DND-41 (cell line): Measurements from ENCODE around the gene KAZN.

Source experiments
- ATAC-seq: fragments of 200-7000 bp; cut with Tn5 transposase; 3 replicates; pipeline ENCODE4 v1.9.1; 2021; ENCODE audit warnings: low read depth; ENCODE audit not compliant: insufficient read depth
- DNase-seq: peaks from one replicate; pipeline ENCODE4 v3.0.0-alpha.2; 2020
- H2AFZ ChIP-seq: 2 replicates; pipeline ENCODE4 v1.6.0; 2012; ENCODE audit warnings: low read depth, low read length
- H3K27ac ChIP-seq: 2 replicates; pipeline ENCODE4 v1.5.1; 2012; ENCODE audit warnings: low read length, inconsistent platforms
- H3K27me3 ChIP-seq: fragments of 200-600 bp; sonication (generic); 2 replicates; pipeline ENCODE4 v1.6.0; 2012; ENCODE audit warnings: low read length, mild to moderate bottlenecking, inconsistent platforms; ENCODE audit not compliant: insufficient read depth, poor library complexity
- H3K36me3 ChIP-seq: 2 replicates; pipeline ENCODE4 v1.5.1; 2012; ENCODE audit warnings: low read length, inconsistent platforms; ENCODE audit not compliant: insufficient read depth
- H3K4me1 ChIP-seq: 2 replicates; pipeline ENCODE4 v1.5.1; 2012; ENCODE audit warnings: mild to moderate bottlenecking, low read length; ENCODE audit not compliant: insufficient read depth
- H3K4me2 ChIP-seq: 2 replicates; pipeline ENCODE4 v1.6.0; 2012; ENCODE audit warnings: mild to moderate bottlenecking, moderate library complexity, low read length, inconsistent platforms; ENCODE audit not compliant: insufficient read depth
- H3K4me3 ChIP-seq, 2 experiments: fragments of 200-600 bp in 1 of 2; shearing (Covaris generic) in 1 of 2; 2 replicates each; pipeline ENCODE4 v1.5.1; 2012 to 2016; ENCODE audit warnings: inconsistent platforms in 2 of 2, low read length in 2 of 2, mild to moderate bottlenecking in 2 of 2, low read depth in 1 of 2, moderate library complexity in 1 of 2
- H3K79me2 ChIP-seq: 2 replicates; pipeline ENCODE4 v1.6.0; 2012; ENCODE audit warnings: low read length, inconsistent platforms; ENCODE audit not compliant: insufficient read depth
- H3K9ac ChIP-seq: 2 replicates; pipeline ENCODE4 v1.6.0; 2012; ENCODE audit warnings: low read depth, mild to moderate bottlenecking, inconsistent platforms, low read length, moderate library complexity
- H3K9me3 ChIP-seq: 2 replicates; pipeline ENCODE4 v1.5.1; 2012; ENCODE audit warnings: low read length, moderate library complexity, mild to moderate bottlenecking, inconsistent platforms; ENCODE audit not compliant: insufficient read depth, severe bottlenecking
- H4K20me1 ChIP-seq: 2 replicates; pipeline ENCODE4 v1.6.0; 2012; ENCODE audit warnings: low read length; ENCODE audit not compliant: insufficient read depth
- EZH2 ChIP-seq: IDR thresholded peaks from 3 replicates; pipeline ENCODE4 v1.6.1; 2012; ENCODE audit warnings: borderline replicate concordance, low read depth, mild to moderate bottlenecking, moderate library complexity, low read length, inconsistent platforms; ENCODE audit not compliant: severe bottlenecking
- TF ChIP-seq, protein P1 (sequence below): IDR thresholded peaks from 2 replicates; pipeline ENCODE4 v1.5.1; 2012; ENCODE audit warnings: borderline replicate concordance, low read length, moderate library complexity, mild to moderate bottlenecking; ENCODE audit not compliant: poor library complexity, severe bottlenecking; ENCODE audit errors: extremely low read depth

Gene KAZN

DNA sequence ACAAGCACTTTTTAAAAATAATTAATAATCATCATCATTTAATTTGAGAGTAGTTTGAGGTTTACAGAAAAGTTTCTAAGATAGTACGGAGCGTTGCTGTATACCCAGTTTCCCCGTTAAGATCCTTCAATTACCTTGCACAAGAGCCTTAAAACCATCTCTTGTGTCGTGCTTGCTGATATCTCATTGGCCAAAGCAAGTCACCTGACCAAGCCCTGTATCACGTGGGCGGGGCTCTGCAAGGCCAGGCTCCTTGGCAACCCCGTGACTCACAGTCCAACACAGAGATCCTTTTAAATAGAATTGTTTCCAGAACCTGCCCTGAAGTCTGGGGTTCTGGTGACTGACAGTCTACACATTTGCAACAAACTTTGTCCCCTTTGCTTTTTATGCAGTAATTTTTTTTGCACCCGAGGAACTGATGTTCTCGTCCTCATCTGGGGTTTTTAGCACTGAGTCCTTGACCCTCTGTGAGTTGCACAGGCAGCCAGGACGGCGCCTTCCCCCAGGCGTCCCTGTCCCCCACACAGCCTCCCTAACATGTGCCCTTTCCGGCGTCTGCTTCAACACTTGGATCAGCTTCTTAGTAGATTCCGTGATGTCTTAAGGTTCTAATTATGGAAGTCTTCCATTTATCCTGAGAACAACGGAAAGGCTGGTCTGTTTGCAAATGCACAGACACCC is 371.8 kb downstream of the KAZN start:
- peaks cover 27% of the 10 kb centered on the region for H3K36me3 ChIP-seq
- ATAC-seq (no peak), DNase-seq (peak; percentile 28)
- peaks cover 18% of the 10 kb centered on the region; the same call in 1 of the 2 replicates for H4K20me1 ChIP-seq
- no peak for TF ChIP-seq EZH2
- TF ChIP-seq, protein P1, sequence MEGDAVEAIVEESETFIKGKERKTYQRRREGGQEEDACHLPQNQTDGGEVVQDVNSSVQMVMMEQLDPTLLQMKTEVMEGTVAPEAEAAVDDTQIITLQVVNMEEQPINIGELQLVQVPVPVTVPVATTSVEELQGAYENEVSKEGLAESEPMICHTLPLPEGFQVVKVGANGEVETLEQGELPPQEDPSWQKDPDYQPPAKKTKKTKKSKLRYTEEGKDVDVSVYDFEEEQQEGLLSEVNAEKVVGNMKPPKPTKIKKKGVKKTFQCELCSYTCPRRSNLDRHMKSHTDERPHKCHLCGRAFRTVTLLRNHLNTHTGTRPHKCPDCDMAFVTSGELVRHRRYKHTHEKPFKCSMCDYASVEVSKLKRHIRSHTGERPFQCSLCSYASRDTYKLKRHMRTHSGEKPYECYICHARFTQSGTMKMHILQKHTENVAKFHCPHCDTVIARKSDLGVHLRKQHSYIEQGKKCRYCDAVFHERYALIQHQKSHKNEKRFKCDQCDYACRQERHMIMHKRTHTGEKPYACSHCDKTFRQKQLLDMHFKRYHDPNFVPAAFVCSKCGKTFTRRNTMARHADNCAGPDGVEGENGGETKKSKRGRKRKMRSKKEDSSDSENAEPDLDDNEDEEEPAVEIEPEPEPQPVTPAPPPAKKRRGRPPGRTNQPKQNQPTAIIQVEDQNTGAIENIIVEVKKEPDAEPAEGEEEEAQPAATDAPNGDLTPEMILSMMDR, result no peak
- H3K27me3 ChIP-seq, result no peaks in the 10 kb centered on the region
- H3K27ac ChIP-seq, result peak overlapping the region; percentile 32; the same call in 1 of the 2 replicates
- no peak overlapping the region for H3K9ac ChIP-seq
- H3K79me2 ChIP-seq, result peaks cover 19% of the 10 kb centered on the region
- H3K9me3 ChIP-seq, result peaks cover 7% of the 10 kb centered on the region
- H3K4me3 ChIP-seq, result no peak overlapping the region
- H3K4me1 ChIP-seq, result peaks cover 31% of the 10 kb centered on the region
- H3K4me2 ChIP-seq, result no peak overlapping the region
- no peak overlapping the region for H2AFZ ChIP-seq

DNA sequence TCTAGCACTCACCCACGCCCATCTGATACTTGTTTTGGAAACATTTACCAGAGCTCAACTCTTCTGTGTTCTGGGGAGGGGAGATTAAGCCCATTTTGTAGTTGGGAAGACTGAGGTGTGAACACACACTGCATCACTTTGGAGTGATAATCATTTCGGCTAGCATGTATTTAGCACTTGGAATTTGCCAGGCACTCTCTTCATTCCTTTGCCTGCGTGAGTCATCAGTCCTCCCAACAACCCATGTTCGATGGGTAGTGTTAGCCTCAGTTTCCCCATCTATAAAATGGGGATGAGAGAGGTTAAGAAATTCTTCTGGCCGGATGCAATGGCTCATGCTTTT is 372.3 kb downstream of the KAZN start:
- peaks cover 19% of the 10 kb centered on the region for H3K79me2 ChIP-seq
- H3K9me3 ChIP-seq, result peaks cover 7% of the 10 kb centered on the region
- no peaks in the 10 kb centered on the region for H3K27me3 ChIP-seq
- H3K9ac ChIP-seq, result no peak overlapping the region
- ATAC-seq, result no peak
- H3K36me3 ChIP-seq, result peaks cover 25% of the 10 kb centered on the region
- H3K4me3 ChIP-seq, result no peak overlapping the region
- no peak overlapping the region for H2AFZ ChIP-seq
- H3K4me2 ChIP-seq, result no peak overlapping the region
- H3K27ac ChIP-seq, result peak overlapping the region; percentile 32; the same call in 1 of the 2 replicates
- no peak for TF ChIP-seq EZH2
- TF ChIP-seq, protein P1, result no peak
- peaks cover 31% of the 10 kb centered on the region for H3K4me1 ChIP-seq
- DNase-seq, result no peak
- peaks cover 18% of the 10 kb centered on the region; the same call in 1 of the 2 replicates for H4K20me1 ChIP-seq

DNA sequence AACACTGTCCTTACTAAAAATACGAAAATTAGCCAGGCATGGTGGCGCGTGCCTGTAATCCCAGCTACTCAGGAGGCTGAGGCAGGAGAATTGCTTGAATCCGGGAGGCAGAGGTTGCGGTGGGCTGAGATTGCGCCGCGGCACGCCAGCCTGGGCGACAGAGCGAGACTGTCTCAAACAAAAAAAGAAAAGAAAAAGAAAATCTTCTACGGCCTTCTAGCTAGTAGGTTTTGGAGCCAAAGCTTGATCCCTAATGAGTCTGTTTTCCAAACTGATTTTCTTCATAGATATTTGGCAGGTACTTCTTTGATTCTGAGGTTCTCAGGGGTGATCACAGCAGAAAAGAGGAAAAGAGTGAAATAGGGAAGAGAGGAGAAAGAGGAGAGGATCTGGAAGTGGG is 372.7 kb downstream of the KAZN start:
- TF ChIP-seq, protein P1, result no peak
- TF ChIP-seq EZH2, result no peak
- peaks cover 25% of the 10 kb centered on the region for H3K36me3 ChIP-seq
- no peak overlapping the region for H3K4me3 ChIP-seq
- no peak overlapping the region for H3K27ac ChIP-seq
- H3K9ac ChIP-seq, result no peak overlapping the region
- H3K4me2 ChIP-seq, result no peak overlapping the region
- H3K4me1 ChIP-seq, result peaks cover 31% of the 10 kb centered on the region
- peaks cover 20% of the 10 kb centered on the region for H4K20me1 ChIP-seq
- H2AFZ ChIP-seq, result no peak overlapping the region
- peaks cover 19% of the 10 kb centered on the region for H3K79me2 ChIP-seq
- DNase-seq, result no peak
- H3K27me3 ChIP-seq, result no peaks in the 10 kb centered on the region
- H3K9me3 ChIP-seq, result peaks cover 7% of the 10 kb centered on the region
- no peak for ATAC-seq

DNA sequence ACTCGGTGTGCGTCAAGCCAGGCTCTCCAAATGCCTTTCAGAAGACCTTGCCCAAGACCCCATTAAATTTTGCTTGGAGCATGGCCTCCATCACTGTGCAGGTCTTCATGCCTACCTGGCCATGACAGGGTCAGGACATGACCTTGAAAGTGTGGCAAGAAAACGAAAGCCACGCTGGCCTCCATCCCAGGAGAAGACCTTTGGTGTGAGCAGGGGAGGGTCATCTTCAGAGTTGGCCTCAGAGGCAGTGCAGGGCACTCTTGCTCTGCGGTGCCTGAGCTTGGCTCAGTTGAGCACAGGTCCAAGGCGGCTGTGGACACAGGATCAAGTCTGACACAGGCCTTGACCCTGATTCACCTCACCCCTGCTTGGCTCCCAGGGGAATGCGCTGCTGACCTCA is 373.6 kb downstream of the KAZN start:
- peaks cover 17% of the 10 kb centered on the region for H3K79me2 ChIP-seq
- H3K27me3 ChIP-seq, result no peaks in the 10 kb centered on the region
- H3K4me2 ChIP-seq, result no peak overlapping the region
- ATAC-seq (no peak), DNase-seq (no peak)
- peaks cover 5% of the 10 kb centered on the region for H3K9me3 ChIP-seq
- H2AFZ ChIP-seq, result no peak overlapping the region
- H3K4me1 ChIP-seq, result peaks cover 31% of the 10 kb centered on the region
- H3K4me3 ChIP-seq, result no peak overlapping the region
- no peak overlapping the region for H3K27ac ChIP-seq
- no peak overlapping the region for H3K9ac ChIP-seq
- H4K20me1 ChIP-seq, result peaks cover 25% of the 10 kb centered on the region
- H3K36me3 ChIP-seq, result peaks cover 19% of the 10 kb centered on the region
- TF ChIP-seq, protein P1, result no peak
- no peak for TF ChIP-seq EZH2
